ENCODE measurements around the gene ALOX15.
"Not testable (repeated sequence)": the region's sequence is repeated elsewhere in the genome, so short reads cannot be mapped to it uniquely, and the experiment has no call there.

Gene ALOX15

DNA sequence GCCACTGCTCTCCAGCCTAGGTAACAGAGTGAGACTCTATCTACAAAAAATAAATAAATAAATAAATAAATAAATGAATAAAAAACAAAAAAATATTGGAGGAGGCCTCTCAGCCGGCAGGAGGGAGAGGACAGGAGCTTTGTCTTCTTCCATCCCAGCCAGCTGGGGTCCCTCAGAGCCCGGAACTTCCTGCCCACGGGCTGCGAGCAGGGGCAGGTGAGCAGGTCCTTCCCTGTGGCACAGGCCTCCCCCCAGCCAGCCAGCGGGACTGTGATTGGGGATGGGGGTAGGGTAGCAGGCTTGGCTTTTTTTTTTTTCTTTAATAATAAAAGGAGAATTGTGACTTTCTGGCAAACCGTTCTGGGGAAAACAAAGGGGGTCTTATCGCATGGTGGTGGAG lies 47.1 kb downstream of the ALOX15 start:
- DNase-seq (ENCODE audit: low spot score) = no peak

DNA sequence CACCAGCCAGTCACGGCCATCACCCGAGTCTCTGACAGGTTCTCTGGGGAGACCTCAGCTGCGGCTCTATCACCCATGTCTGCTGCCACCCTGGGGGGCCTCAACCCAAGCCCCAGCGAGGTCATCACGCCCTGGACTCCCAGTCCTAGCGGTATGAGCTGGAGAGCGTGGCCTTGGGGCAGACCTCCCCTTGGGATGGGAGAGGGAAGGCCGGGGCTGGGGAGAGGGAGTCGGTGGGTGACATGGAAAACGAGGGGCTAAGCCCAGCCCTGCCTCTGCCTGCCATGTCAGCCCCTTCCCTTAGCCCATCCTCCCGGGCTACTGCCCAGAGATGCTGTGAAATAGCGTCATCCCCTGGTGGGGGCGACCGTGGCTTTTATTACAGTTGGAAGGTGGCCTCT lies 48.5 kb downstream of the ALOX15 start:
- no peak for DNase-seq (ENCODE audit: low spot score)

GRCh38 chr17:4592240-4593005 lies 49.1 kb downstream of the ALOX15 start:
- DNase-seq (ENCODE audit: low spot score) = no peak

DNA sequence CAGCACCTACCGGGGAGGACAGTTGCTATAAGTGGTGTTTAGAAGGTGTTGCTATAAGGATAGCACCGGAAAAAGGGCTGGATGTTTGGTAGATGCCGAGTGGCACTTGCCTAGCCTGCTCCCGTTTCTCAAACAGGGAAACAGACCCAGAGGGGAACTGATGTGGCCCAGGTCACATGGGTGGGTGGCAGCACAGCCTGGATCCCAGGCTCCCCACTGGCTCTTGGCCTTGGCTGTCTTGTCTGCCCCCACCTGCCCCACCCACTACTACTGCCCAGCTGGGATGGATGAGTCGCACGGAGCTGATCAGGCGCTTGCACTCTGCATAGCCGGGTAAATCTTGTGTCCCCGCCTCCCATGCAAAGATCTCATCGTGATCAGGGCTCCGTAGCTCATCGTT lies 49.9 kb downstream of the ALOX15 start:
- peak; percentile 53 for DNase-seq (ENCODE audit: low spot score)

DNA sequence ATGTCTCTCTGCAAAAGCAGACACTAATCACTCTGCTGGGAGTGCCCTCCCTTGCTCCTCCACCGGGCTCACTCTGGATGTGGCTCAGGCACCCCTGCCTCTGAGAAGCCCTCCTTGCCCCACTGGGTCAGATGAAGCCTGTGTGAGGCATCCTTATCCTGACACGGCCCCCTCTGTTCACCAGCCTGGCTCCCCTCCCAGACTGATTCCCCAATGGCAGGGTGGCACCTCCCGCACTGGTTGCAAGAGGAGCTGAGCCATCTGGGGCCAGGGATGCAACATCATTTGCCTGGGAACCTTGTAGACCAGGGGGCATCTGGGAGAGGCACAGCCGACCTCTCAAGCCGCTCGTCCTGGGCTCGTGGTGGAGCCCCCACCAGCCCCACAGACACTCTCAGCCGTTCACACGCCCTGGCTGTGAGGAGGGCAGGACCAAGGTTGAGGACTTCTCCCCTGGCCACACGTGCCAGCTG lies 50.5 kb downstream of the ALOX15 start:
- DNase-seq (ENCODE audit: low spot score) = no peak

GRCh38 chr17:4590042-4590441 lies 51.4 kb downstream of the ALOX15 start:
- not testable (repeated sequence) for DNase-seq (ENCODE audit: low spot score)

DNA sequence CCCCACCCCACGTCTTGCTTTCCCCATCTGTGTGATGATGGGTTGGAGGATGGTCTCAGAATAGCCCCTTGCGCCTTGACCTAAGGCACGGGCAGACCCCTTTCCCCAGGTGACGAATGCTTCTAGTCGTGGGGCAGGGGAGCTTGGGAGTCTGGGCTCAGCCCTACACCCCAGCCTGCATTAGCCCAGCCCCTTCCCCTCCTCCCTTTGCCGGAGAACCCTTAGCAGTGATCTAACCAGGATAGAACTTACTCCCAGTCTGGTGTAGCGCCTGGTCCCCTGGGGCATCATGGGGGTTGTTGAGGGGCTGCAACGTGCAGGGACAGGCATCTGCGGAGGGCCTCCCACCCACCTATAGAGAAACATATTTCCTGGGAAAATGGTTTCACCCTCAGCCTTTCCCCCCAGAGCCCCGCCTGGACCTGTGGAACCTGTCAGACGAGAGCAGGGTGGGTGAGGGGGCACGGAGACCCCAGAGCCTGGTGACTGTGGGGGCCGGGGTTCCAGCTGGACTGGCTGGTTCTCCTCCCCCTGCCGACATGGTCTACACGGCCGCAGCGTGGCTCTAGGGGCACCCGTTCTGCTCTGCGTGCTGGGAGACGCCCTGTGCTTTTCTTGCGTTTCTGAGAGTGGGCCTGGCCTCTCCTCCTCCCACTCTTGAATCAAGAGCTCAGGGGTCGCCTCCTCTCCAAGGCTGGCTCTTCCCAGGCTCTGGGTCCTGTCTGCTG lies 52.4 kb downstream of the ALOX15 start:
- DNase-seq (ENCODE audit: low spot score) = no peak

DNA sequence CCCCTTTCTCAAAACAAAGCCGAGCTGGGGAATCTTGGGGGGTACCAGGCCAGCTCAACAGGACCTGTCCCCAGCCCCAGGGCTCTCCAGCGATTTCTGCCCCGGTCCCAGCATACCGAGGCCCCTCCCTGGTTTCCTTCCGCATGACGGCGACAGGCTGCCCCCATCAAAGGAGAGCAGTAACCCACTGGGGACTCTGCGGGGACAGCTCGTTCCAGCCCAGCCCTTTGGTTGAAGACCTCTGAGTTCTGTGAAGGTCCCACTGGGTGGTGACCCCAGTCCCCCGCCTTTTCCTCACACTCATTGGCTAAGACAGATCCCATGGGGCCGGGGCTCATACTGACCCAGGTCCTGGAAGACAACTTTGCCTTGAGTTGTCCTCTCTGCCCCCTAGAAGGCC lies 53.1 kb downstream of the ALOX15 start:
- DNase-seq (ENCODE audit: low spot score) = no peak

GRCh38 chr17:4587803-4588202 lies 53.7 kb downstream of the ALOX15 start:
- DNase-seq (ENCODE audit: low spot score) = no peak

GRCh38 chr17:4587195-4587594 lies 54.3 kb downstream of the ALOX15 start:
- no peak for DNase-seq (ENCODE audit: low spot score)

- peak; percentile 48 for DNase-seq (ENCODE audit: low spot score)
Measured at GRCh38 chr17:4586043-4586442, 55.4 kb downstream of the ALOX15 start.

DNA sequence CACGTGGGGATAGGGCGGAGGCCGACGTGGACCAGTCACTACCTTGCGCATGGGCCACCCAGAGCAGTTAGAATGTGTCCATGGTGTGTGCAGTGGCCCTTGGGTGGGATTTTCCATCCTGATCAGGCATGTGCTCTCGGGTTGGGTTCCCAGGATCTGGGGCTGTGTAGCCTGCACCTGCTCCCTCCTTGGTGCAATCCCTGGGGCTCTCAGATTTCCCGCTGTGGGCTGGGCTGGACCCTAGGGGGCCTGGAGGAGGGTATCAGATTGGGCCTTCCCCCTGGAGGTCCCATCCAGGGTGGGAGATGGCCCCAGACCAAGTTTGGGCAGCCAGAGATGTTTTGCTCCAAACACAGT lies 55.9 kb downstream of the ALOX15 start:
- no peak for DNase-seq (ENCODE audit: low spot score)

DNA sequence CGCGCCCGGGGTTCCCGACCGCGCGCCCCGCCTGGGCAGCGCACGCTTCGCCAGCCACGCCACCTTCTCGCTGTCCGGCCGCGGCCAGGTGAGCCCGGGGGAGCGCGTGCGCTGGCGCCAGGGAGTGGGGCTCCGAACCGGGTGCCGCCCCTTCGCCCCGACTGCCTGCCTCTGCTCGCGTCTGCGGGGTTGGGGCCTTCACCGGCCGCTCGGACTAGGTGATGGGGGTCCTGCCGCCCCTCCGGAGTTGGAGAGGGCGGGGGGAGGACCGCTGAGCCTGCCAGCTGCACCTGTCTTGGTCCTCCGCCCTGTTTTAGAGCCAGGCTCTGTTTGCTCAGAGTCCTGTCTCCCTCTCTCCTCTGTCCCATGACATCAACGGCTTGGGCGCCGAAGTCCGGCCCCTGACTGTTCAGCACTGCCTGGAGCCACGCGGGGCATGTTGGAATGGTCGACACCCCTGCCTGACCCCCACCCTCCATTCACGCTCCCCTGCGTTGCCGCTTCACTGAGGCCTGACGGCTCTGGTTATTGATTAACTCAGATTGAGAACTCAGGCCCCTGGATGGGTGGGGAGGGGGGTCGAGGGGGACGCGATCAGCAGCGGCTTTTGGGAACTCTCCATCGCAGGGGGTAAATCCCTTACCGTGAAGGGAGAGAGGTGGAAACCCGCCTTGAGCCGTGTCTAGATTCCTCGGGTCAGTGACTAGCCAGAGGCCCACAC lies 56.4 kb downstream of the ALOX15 start:
- peak; percentile 79 for DNase-seq (ENCODE audit: low spot score)

- DNase-seq (ENCODE audit: low spot score) = peak; percentile 13
Measured at GRCh38 chr17:4584101-4584916, 57.2 kb downstream of the ALOX15 start, which contains the start of gene SMTNL2. Gene SMTNL2 (plus strand): TSS chr17:4584529. CDS start chr17:4584606, 77 bp downstream.

- DNase-seq (ENCODE audit: low spot score) = peak; percentile 10
Measured at GRCh38 chr17:4583782-4584100, 57.7 kb downstream of the ALOX15 start.

DNA sequence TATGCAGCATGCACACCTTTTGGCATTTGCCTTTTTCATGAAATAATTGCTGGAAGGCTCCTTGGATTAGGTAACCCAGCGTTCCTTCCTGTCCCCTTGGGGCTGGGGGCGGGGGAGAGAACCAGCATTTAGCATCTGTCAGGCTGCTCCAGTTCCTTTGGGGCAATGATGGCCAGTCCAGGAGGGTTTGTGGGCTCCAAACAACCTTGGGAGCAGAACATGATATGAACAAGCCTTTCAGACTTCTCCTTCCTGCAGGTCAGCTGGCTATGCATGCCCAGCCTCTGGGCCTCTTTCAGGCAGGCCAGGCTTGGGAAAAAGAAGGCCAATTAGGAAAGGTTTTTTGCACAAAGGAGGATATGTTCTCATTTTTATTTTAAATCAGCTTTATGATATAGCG lies 58.3 kb downstream of the ALOX15 start:
- no peak for DNase-seq (ENCODE audit: low spot score)

- DNase-seq (ENCODE audit: low spot score) = no peak
Measured at GRCh38 chr17:4582691-4583090, 58.8 kb downstream of the ALOX15 start.

DNA sequence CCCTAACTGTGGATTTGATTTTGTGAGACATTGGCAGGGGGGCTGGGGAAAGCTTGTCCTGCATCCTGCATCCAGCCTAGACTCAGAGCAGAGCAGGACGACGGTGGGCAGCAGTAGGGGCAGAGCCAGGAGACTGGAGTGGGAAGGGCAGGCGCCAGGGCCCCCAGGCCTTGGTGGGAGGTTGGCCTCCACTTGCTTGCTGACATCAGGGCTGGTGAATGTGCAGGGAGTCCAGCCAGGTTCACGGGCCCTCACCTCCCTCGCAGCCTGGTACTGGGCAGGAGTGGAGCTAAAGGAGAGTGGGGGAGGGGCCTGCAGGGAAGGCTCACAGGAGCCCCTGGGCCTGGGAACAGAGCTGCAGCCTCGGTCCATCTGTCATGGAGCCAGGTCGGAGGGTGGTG lies 59.4 kb downstream of the ALOX15 start:
- no peak for DNase-seq (ENCODE audit: low spot score)

All from kidney tubule cell (primary cell).